NCI-H2107 (cell line): ENCODE measurements around the gene PAIP2.
"Not testable (repeated sequence)": the region's sequence is repeated elsewhere in the genome, so short reads cannot be mapped to it uniquely, and the experiment has no call there.

Experiments
- DNase-seq: peaks from one replicate; lab custom pipeline; 2025; lab: John Stamatoyannopoulos, UW

Gene PAIP2

DNA sequence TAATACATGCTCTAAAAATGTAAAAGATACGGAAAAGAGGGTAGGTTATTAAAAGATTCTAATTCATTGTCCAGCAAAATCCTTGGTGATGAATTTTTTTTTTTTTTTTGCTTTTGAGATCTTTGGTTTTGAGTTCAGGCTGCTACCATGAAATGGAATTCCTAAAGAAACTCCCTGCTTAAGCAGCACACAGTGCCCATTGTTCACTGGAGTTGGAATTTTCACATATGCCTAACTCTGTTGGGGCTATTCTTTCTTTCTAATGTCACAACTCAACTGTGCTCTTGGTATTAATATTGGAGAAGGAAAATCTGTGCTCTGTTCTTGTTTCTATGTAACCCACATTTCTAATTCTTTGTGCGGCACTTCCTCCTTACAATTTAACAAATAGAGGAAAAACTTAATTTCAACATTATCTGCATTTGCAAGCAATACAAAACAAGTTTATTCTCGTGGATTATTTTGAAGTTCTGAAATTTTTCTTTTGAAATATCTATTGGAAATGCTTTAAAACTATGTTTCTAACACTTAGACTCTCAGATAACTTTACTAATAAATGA, 26.5 kb upstream of the PAIP2 start:
- DNase-seq = no peak

DNA sequence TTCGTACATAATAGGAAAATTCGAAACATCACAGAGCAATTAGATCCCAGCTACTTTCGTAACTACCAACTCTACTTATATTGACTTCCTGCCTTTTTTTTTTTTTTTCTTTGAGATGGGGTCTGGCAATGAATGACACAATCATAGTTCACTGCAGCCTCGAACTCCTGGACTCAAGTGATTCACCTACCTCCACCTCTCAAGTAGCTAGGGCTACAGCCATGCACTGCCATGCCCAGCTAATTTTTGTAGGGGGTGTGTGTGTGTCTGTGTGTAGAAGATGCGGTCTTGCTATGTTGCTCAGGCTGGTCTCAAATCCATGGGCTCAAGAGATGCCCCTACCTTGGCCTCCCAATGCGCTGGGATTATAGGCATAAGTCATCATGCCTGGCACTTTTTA, 5.8 kb upstream of the PAIP2 start:
- no peak for DNase-seq

DNA sequence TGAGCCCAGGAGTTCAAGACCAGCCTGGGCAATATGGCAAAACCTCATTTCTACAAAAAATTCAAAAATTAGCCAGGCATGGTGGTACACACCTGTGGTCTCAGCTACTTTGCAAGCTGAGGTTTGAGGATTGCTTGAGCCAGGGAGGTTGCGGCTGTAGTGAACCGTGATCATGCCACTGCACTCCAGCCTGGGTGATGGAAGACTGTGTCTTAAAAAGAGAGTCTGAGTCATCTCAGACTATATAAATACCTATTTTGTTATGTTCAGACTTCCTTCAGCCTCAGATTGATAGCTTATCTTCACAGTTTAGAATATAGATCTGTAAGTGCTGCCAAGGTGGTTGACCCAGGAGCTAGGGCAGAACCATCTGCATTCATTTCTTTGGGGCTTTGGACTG, 1.6 kb upstream of the PAIP2 start:
- no peak for DNase-seq

DNA sequence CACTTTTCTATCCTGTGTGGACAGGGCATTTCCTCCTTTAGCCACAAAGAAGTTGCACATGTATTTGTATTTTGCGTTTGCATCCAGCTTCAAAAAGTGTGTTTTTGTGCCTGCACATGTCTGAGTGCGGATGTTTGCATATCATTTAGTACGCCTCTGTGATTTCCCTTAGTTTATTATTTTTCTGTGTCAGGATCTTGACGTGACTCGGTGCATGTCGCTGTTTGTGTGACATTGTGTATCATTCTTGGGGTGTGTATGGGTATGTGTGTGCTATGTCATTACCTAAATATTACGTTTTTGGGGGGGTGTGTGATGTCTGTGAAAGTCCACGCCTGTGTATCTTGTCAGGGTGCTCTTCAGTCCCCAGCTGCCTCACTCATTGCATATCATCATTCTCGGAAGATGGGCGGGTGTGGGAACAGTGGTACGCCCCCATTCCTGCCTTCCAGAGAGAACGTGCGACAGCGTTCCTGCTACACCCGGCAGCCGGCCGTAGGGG, 416 bp upstream of the PAIP2 start:
- DNase-seq = no peak

DNA sequence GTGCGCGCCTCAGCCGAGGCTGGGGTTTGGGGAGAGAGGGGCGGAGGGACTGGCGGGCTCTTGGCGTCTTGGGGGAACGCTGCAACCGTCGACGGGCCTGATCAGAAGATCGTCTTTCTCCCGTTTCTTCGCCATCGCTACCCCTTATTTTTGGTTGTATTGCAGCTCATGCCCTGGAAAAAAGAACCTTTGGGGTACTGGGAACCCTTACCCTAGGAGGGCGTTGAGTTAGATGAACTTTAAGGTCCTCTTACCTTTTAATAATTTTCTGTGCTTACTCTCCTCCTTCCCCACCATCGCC, 719 bp downstream of the PAIP2 start:
- DNase-seq = no peak

DNA sequence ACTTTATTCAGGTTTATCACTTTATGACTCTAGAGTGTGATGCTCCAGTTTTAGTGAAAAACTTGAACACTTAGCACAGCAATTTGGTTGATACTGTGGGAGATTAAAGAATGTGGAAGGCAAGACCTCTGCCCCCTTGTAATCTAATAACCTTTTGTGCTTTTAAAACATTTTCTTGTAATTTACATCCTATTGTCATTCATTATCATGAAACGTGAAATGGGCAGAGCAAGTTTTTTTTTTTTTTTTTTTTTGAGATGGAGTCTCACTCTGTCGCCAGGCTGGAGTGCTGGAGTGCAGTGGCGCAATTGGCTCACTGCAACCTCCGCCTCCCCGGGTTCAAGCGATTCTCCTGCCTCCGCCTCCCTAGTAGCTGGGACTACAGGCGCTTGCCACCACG, 1.8 kb downstream of the PAIP2 start:
- DNase-seq = no peak

DNA sequence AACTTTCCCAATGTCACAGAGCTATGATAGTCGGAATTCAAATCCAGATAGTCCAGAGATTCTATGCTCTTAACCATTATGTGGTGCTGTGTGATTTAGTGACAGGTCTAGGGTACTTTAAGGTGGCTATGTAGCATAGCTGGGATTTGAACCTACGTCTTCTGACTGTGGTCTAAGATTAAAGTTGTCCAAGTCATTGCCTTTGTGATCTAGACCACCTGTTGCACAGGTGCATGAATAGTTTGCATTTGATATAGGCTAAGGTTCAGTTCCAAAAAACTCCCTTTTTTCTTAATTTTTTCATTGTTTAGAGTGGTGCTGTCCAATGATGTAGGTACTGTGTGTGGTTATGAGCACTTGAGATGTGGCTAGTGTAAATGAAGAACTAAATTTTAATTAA, 2.5 kb downstream of the PAIP2 start:
- no peak for DNase-seq

DNA sequence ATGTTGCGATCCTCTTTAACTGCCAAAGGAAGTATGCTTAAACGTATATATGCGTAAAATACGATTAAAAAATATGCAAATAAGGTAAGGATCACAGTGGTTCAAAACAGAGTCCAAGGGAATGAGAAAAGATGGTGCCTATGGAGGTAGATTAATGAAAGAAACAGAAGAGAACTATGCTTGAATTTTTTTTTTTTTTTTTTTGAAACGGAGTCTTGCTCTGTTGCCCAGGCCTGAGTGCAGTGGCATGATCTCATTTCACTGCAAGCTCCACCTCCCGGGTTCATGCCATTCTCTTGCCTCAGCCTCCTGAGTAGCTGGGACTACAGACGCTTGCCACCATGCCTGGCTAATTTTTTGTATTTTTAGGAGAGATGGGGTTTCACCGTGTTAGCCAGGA, 3.8 kb downstream of the PAIP2 start:
- DNase-seq = not testable (repeated sequence)

DNA sequence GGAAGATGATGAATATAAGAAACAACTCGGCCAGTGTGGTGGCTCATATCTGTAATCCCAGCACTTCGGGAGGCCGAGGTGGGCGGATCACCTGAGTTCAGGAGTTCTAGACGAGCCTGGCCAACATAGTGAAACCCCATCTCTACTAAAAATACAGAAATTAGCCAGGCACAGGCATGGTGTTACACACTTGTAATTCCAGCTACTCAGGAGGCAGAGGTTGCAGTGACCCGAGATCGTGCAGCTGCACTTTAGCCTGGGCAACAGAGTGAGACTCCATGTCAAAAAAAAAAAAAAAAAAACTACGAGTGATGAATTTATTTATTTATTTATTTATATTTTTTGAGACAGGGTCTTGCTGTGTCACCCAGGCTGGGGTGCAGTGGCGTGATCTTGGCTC, 6.2 kb downstream of the PAIP2 start:
- DNase-seq = not testable (repeated sequence)

DNA sequence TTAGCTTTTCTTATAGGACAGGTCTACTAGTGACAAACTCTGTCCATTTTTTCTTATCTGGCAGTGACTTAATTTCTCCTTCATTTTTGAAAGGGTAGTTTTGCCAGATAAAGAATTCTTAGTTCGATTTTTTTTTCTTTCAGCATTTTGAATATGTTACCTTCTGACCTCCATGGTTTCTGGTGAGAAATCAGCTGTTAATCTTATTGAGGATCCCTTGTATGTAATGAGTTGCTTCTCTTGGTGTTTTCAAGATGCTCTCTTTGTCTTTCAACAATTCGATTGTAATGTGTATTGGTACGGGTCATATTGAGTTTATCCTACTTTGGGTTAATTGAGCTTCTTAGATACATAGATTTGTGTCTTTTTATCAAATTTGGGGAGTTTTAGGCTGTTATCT, 12.5 kb downstream of the PAIP2 start:
- no peak for DNase-seq

DNA sequence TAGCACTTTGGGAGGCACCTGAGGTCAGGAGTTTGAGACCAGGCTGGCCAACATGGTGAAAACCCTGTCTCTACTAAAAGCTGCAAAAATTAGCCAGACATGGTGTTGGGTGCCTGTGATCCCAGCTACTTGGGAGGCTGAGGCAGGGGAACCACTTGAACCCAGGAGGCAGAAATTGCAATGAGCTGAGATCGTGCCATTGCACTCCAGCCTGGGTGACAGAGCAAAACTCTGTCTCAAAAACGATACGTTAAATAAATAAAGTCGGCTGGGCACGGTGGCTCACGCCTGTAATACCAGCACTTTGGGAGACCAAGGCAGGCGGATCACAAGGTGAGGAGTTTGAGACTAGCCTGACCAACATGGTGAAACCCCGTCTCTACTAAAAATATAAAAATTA, 14.2 kb downstream of the PAIP2 start:
- not testable (repeated sequence) for DNase-seq

DNA sequence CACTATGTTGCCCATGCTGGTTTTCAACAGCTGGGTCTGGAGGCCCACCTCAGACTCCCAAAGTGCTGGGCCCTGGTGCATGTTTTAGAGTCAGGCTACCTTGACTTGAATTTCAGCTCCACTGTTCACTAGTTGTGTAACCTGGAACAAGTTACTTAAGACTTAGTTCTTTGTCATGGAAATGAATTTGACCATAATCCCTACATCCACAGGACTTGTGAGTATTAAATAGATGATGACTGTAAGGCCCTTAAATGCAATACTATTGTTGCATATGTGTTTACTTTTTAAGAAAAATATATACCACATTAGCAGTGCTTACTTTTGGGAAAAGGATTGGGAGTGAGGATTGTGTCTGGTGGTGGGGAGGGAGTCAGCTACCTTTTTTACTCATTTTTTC, 16.4 kb downstream of the PAIP2 start:
- DNase-seq = no peak

DNA sequence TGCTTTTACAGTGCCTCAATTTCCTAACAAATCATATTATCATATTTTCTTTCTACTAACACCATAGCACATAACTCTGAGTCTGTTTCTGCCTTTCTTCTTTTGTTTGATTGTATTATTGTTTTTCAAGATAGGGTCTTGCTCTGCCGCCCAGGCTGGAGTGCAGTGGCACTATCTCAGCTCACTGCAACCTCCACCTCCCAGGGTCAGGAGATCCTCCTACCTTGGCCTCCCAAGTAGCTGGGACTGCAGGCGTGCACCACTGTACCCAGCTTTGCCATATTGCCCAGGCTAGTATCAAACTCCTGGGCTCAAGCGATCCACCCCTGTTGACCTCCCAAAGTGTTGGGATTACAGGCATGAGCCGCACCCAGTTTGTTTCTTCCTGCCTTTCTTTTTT, 18.7 kb downstream of the PAIP2 start:
- no peak for DNase-seq

DNA sequence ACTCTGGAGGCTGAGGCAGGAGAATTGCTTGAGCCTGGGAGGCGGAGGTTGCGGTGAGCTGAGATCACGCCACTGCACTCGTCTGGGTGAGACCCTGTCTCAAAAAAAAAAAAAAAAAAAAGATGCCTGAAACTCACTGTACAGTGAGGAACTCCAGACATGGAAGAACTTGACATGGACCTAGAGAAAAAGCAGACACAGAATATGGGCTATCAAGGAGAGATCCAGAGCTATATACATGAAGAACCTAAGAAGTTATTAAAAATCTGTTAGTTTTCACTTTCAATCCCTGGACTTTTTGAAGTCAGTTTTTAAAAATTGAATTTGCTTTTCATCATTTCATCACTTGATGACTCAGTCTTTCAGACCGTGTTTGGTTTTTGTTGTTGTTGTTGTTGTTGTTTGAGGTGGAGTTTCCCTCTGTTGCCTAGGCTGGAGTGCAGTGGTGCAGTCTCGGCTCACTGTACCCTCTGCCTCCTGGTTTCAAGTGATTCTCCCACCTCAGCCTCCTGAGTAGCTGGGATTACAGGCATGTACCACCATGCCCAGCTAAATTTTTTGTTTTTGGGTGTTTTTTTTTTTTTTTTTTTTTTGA, 20.3 kb downstream of the PAIP2 start:
- DNase-seq = no peak

DNA sequence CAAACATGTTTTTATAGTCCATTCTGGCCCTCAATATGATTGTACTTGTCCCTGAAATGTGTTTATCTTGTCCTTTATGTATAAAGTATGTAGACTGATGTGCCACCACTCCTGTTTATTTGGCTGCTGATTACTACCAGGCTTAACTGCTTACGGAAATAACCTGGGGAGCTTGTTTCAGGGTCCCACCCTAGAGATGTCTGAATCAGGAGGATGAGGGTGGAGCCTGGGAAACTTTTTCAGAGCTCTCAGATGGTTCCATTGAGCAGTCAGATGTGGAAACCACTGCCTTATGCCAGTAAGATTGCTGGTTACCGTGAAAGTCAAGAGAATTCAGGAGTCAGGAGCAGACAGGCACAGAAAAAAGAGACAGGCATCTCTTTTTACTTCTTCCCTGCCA, 22.3 kb downstream of the PAIP2 start:
- no peak for DNase-seq

DNA sequence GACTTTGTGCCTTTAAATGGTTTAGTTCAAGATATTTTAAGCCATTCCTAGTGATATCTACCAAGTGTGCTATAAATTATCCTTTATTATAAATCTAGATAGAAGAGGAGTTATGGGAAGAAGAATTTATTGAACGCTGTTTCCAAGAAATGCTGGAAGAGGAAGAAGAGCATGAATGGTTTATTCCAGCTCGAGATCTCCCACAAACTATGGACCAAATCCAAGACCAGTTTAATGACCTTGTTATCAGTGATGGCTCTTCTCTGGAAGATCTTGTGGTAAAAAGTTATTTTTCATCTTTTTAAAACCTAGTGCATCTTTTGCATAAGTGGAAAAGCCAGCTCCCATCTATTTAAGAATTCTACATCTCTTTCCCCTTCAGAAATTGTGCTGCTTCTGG, 22.8 kb downstream of the PAIP2 start:
- DNase-seq = no peak

DNA sequence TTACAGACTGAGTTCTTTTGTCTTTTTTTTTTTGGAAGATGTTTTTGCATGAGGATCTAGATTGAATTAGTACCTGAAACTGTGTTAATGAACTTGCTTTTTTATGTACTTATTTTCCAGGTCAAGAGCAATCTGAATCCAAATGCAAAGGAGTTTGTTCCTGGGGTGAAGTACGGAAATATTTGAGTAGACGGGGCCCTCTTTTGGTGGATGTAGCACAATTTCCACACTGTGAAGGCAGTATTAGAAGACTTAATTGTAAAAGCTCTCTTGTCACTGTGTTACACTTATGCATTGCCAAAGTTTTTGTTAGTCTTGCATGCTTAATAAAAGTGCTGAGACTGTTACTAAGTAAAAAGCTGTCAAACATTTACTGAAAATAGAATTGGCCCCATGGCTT, 27.0 kb downstream of the PAIP2 start:
- DNase-seq = no peak

DNA sequence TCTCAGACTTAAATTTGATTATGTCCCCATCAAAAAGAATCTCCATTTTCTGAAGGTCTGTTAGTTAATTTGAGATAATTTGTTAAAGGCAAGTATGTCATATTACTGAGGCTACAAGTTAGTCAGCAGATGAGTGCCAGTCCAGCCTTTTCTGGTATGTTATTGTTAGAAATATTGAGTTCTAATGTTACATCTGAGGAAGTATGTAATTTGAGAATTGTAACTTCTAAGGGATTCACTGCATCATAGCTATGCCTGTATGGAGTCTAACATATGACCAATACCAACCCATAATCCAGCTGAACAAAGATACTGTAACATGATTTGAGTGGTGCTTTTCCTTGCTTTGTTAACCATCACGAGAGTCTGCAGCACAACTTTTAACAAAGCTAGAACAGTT, 27.5 kb downstream of the PAIP2 start:
- DNase-seq = no peak

DNA sequence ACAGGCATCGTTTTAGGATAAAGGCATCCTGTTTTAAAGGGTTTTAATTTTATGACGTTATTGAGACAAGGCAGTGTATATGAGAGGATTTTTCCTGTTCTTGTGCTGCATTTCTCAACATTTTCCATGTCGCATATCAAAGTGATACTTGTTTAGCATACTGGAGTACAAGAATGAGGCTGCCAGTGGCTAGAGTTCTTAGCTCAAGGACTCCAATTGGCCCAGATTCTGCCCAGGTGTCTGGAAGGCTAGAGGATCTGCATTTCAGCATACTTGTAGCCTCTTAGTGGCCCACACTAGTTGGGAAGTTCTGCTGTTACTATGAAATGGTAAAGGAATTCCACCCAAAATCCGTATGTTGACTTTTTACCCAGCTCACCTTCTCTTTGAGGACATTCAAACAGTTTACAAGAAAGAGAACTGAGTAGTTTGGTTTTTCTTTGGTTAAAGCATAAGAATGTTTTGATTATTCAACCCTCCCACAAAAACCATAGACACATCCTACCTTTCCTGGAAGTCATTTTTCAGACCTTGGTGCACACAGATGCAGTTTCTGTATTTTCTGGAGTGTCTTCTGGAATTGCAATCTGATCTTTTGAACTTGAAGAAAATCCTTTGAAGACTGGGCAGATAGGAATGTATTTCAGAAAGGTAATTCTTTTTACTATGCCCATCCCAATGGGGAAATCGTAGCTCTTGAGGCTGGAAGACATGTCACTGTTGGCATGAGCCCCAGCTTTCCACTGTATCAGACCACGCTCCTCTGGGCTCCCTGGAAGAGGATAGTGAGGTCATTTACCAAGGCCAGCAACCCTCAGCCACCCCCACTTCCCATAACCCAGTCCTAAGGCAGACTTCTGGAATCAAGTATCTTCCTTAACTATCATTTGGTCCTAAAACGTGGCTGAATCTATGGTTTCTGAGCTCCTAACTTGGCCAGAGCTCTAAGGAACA, 30.1 kb downstream of the PAIP2 start:
- no peak for DNase-seq

DNA sequence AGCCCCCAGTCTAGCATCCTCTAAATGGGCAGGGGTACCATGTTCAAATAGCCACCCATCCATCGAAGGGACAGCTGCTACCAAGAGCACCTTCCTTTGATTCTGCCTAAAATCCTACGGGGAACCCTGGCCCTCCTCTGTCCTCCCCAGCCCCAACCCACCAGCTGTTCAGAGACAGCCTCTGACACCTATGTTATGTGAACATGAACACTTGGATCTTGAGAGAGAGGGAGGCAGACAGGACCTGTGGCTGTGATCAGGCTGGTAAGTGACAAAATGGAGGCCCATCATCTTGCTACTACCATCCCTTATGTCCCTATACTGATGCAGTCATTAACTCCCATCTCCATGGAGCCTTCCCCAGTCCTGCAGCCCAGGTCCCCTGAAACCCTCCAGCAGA, 33.3 kb downstream of the PAIP2 start:
- no peak for DNase-seq

DNA sequence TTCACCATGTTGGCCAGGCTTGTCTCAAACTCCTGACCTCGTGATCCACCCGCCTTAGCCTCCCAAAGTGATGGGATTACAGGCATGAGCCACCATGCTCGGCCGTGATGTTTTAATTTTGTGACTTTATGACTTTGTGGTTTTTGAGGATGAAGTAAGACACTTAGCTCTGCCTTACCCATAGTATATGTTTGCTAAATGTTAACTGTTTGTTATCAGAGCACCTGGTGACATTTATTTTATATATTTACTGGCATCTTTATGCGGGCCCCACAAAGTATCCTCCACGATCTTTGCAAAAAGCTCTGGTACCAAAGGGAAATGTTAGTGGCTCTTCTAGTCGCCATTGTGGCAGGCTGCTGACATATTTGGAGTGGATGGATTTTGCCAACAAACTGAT, 34.7 kb downstream of the PAIP2 start:
- DNase-seq = no peak

DNA sequence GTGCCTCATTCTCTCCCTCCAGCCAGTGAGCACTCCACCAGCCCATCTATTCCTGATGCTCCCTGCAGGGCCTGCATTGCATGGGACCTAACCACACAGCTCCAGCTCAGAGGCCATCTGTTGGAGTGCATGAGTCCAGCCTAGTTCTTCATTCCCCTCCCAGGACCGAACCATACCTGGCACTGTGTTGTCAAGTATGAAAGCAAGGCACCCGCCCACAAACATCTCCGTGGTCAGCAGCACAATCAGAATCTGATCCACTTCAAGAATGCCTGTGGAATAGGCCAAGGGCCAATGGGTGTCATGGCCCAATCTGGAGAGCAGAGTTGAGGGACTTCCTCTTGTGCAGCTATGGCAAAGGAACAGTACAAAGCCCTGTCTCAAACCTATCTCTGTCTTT, 35.6 kb downstream of the PAIP2 start:
- DNase-seq = no peak

DNA sequence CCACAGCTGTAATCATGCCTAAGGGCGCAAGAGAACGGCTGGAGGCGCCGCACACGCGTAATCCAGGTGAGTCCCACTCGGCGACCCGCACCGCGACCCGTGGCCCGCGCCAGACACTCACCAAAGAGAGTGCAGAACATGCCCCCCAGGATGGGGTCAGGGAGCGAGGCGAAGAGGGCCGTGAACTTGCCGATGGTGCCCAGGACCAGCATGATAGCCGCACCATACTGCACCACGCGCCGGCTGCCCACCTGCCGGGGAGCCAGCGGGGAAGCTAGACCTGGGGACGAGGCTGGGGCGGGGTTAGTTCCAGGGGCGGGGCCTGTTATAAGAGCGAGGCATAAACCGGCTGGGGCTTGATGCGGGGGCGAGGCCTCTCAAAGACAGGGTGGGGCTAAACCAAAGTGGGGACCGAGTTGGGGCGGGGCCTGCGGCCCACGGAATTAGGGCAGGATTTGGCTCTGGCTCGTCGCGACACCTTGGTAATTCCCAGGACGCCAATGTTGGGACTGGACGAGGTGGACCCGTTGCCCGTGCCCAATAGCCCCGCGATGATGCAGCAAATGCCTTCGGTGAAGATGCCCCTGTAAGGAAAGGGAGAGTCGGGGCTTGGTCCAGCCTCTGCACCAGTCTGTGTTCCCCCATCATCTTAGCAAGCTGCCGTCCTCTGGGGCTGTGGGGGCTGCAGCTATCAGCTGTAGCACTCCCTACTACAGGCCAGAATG, 36.6 kb downstream of the PAIP2 start:
- no peak for DNase-seq
